ENCODE measurements around the gene NRP2.

NRP2 gene

DNA sequence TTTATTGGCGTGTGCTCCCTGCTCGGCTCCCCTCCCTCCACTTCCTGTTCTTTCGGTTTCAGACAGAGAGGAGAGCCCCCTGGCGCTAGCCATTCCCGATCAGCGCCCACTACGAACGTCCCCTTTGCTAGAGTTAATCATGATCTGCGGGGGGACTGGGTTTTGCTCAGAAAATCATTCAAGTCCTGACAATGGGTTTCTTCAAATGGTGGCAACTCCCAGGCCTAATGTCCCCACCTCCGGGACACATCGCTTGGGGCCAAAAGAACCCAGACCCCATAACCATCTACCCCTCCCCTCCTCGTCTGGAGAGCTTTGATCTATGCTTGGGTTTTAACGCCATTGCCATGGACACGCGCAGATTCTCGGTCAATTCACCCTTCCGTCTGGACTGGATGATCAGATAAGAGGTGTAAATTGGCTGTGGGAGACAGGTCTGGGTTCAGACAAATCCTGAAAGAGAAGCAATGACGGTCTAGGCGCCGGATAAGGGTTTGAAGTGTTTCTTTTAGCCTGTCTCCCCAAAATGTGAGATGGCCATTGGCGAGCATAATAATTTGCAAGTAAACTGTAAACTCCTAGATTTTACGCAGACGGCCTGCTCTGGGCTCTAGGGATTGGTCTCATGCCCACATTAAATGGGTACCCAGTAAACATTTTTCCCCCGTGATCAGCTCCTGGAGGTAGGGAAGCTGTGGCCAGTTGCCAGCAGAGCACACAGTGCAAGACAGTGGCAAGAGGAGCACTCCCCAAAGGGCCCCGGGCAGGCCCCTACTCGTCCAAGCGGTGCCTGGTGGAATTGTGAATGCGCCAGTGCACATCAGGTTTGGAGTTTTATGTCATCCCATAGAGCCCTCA lies 4.7 kb downstream of the NRP2 start:
- peak; percentile 11 for DNase-seq

- no peak for DNase-seq
These were observed 5.3 kb downstream of the NRP2 start for GRCh38 chr2:205687641-205687956.

- DNase-seq, result no peak
These were observed 6.3 kb downstream of the NRP2 start for GRCh38 chr2:205688417-205689200.

DNA sequence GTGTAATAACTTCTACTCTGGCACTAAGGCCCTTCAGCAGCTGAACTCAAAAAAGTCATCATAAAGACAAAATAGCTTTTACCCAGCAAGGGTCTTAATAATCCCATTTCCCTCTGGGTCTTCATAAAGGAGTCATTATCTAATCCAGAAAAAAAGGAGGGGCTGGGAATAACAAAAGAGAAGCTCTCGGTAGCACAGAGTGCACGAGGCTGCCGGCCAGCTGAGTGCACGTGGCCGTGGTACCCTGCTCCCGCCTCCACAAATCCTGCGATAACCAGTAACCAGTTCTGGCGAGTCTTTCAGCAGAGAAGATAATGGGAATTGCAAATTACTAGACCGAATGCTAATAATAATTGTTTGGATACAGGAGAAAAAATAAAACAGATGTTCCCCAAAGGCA lies 7.5 kb downstream of the NRP2 start:
- no peak for DNase-seq

- no peak for DNase-seq
These were observed 9.8 kb downstream of the NRP2 start for GRCh38 chr2:205692104-205692503.

GRCh38 chr2:205694256-205694655 lies 12.0 kb downstream of the NRP2 start:
- no peak for DNase-seq

- no peak for DNase-seq
These were observed 13.2 kb downstream of the NRP2 start for GRCh38 chr2:205695460-205695991.

- DNase-seq, result peak; percentile 14
These were observed 14.1 kb downstream of the NRP2 start for GRCh38 chr2:205696331-205696926.

GRCh38 chr2:205696927-205697441 lies 14.7 kb downstream of the NRP2 start:
- DNase-seq, result no peak

- DNase-seq, result no peak
These were observed 16.3 kb downstream of the NRP2 start for GRCh38 chr2:205698286-205699268.

DNA sequence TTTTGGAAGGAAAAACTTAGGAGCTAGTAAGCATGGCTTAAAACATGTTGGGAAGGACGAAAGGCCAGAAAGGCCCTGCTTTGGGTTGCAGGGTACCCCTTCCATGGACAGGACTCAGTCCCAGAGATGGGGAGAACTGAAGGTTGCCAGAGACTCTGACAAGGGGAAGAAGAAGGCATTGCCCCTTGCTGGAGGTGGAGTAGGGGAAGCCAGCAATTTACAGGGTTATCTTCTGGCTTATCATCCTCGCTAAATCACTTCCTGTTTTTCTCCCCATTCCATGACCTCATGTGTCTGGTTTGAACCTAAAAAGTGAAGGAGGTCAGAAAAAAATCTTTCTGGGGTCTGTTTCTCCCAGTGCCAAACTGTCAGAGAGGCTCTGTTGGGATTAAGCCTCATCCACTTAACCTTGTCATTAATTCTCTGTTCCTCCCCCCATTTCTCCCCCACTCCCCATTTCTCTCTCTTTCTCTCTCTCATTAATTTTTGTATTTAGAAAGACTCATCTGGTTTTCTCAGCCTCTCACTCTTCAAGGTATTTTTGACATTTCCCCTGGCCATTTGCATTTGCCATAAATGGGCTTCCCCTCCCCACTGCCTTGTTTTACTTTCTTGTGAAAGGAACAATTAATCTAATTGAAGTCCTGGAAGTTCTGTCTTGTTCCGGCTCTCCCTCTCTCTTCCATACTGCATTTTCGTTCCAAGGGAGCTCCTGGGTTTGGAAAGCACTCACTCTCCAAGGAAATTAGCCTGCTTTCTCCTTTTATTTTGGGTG lies 17.4 kb downstream of the NRP2 start:
- DNase-seq, result peak; percentile 42

DNA sequence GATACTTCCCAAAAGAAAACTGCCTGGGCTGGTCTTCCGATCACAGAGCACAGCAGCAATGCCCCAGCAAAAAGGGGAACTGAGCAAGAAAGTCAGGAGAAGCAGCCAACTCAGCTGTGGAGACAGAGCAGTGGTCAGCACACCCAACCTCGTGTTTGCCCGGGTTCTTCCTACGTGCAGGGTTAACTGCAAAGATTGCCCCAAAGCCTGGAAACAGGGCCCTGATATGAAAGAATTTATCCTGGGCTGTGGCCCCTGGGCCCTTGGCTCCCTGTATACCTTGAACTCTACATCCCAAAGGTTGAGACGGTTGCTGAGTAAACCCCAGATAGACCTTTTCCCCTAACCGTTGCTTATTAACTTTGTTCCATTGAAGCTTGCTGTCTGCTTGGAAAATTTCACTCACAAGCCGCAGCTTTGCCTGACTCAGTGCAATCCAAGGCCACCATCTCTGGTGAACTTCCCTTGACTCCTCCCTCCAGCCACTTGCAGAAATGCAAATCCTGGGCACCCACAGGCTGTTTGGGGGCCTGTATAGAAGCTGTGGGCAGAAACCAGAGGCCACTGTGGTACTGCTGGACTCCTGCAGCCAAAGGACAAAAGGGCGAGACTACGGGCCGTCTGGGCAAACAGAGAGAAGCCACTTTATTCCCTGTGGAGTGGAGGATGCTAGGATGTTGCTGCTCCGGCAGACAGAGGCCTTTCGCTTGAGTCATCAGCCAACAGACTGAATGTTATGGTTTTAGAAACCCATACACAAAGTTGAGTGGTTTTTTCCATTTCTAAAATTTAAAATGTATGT lies 18.2 kb downstream of the NRP2 start:
- peak; percentile 27 for DNase-seq

DNA sequence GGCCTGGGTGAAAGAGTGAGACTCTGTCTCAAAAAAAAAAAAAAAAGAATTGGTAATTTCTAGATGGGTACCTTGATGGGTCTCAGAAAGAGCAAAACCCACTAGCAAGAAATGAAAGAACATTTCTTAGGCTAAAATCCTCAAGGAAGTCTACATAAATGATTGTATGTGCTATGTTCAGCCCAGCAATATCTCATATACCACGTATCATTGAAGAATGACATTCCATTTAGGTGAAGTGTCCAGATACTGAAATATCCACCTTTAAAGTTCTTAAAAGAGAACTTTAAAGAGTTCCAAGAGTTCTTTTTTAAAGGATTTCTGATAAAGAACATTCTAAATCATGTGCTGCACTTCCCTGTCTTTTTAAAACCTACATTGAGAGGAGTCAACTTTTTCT lies 19.2 kb downstream of the NRP2 start:
- DNase-seq, result no peak

DNA sequence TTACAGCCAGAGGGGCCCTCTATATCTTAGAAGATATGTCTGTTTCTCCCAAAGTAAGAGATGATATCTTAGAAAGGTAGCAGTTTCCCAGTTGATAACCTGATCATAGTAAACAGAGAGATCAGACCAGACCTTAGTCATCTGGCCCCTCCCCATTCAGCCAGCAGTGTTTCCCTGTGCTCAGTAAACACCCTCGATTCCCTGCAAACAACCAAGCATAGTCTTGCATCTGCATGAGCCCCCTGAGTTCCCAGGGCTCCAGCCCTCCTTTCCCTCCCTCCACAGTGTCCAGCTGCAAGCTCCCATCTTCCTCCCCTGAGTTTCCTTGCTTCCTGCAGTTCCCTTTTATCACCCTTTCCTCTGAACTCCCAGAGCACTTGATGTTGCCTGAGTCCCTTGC lies 20.3 kb downstream of the NRP2 start:
- DNase-seq, result no peak

DNA sequence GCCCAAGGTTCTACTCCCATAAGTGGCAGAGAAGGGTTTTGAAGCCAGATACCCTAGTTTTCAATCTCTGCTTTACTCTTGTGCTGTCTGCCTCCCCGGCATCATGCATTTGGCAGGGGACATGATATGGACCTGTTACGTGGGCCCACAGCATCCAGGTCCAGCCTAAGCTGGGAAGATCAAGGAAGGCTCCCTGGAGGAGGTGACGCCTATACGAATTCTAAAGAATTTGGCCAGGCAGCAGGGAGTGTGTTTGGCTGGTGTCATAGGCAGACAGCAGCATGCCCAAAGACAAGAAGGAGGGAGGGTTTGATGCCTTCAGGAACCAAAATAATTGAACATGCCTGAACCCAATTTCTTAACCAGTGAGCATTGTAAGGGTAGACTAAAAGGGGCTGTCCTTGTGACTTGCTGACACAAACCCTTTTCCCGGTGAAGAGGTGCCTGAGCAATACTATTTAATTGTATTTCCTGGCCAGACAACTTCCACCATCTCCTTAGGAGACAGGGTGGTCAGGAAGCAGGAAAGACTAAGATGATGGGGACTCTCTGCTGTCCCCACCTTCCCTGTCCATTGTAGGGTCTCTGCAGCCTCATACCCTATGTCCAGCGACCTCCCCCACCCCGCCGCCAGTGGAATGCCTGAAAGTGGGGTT lies 21.3 kb downstream of the NRP2 start:
- DNase-seq, result no peak

DNA sequence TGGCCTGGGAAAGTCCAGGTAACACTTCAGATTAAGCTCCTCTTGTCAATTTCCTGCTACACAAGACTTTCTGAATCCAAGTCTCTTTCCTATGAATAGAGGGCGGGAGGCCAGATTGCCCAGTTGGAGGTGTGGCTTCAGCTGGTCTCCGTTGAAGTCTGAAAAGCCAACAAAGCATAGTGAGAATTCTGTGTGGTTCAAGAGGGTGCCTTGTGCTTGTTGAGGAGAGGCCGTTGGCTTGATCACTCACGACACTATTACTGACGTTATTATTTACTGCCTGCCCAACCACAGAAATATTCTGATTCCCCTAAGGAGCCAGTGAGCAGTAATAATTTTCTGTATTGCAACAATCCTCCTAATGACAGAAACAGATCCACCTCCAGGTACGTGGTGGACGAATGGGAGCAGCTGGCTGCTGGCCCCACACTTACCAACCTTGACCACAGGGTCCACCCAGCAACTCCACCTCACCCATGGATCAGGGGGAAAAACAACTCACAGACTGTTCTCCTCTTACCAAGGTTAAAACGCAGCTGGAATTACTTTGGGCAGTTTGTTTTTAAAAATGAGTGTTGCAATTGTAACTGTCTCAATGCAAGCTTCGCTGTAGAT lies 21.9 kb downstream of the NRP2 start:
- DNase-seq, result no peak

- no peak for DNase-seq
These were observed 23.4 kb downstream of the NRP2 start for GRCh38 chr2:205705511-205706349.

- peak; percentile 25 for DNase-seq
These were observed 24.6 kb downstream of the NRP2 start for GRCh38 chr2:205706769-205707381.
